ENCODE data around the gene FAM83G.
"Not testable (repeated sequence)": the region's sequence is repeated elsewhere in the genome, so short reads cannot be mapped to it uniquely, and the experiment has no call there.

Gene FAM83G

GRCh38 chr17:18960803-18961511 is 43.6 kb downstream of the FAM83G start:
- Histone ChIP-seq H3K27ac (ENCODE audit: low read depth, low read length) (no peak overlapping the region), H3K36me3 (ENCODE audit: insufficient read depth, low read length) (no peaks in the 10 kb centered on the region), H3K4me1 (ENCODE audit: insufficient read depth, low read length) (peaks cover 12% of the 10 kb centered on the region), H3K9ac (ENCODE audit: low read length) (no peak overlapping the region), H3K4me3 (ENCODE audit: low read depth in 1 of 2, low read length in 2 of 2) (no peak overlapping the region), H3K27me3 (ENCODE audit: control insufficient read depth in 1 of 2, insufficient read depth in 2 of 2, low read length in 2 of 2) (no peaks in the 10 kb centered on the region), H3K9me3 (ENCODE audit: low read length) (no peaks in the 10 kb centered on the region)

GRCh38 chr17:18960241-18960665 is 44.3 kb downstream of the FAM83G start:
- no peaks in the 10 kb centered on the region for H3K9me3 ChIP-seq (ENCODE audit: low read length)
- no peak overlapping the region for H3K27ac ChIP-seq (ENCODE audit: low read depth, low read length)
- no peaks in the 10 kb centered on the region for H3K36me3 ChIP-seq (ENCODE audit: insufficient read depth, low read length)
- H3K4me3 ChIP-seq (ENCODE audit: low read depth in 1 of 2, low read length in 2 of 2): no peak overlapping the region
- no peak overlapping the region for H3K9ac ChIP-seq (ENCODE audit: low read length)
- H3K4me1 ChIP-seq (ENCODE audit: insufficient read depth, low read length): peaks cover 12% of the 10 kb centered on the region
- no peaks in the 10 kb centered on the region for H3K27me3 ChIP-seq (ENCODE audit: control insufficient read depth in 1 of 2, insufficient read depth in 2 of 2, low read length in 2 of 2)

- Histone ChIP-seq H3K9me3 (ENCODE audit: low read length) (no peaks in the 10 kb centered on the region), H3K4me1 (ENCODE audit: insufficient read depth, low read length) (peaks cover 12% of the 10 kb centered on the region), H3K36me3 (ENCODE audit: insufficient read depth, low read length) (no peaks in the 10 kb centered on the region), H3K27me3 (ENCODE audit: control insufficient read depth in 1 of 2, insufficient read depth in 2 of 2, low read length in 2 of 2) (no peaks in the 10 kb centered on the region), H3K4me3 (ENCODE audit: low read depth in 1 of 2, low read length in 2 of 2) (no peak overlapping the region), H3K27ac (ENCODE audit: low read depth, low read length) (no peak overlapping the region), H3K9ac (ENCODE audit: low read length) (no peak overlapping the region)
Observed at GRCh38 chr17:18959845-18960240, 44.7 kb downstream of the FAM83G start.

GRCh38 chr17:18959071-18959844 is 45.3 kb downstream of the FAM83G start:
- H3K27me3 ChIP-seq (ENCODE audit: control insufficient read depth in 1 of 2, insufficient read depth in 2 of 2, low read length in 2 of 2): no peaks in the 10 kb centered on the region
- no peak overlapping the region for H3K4me3 ChIP-seq (ENCODE audit: low read depth in 1 of 2, low read length in 2 of 2)
- H3K9ac ChIP-seq (ENCODE audit: low read length): no peak overlapping the region
- no peak overlapping the region for H3K27ac ChIP-seq (ENCODE audit: low read depth, low read length)
- no peaks in the 10 kb centered on the region for H3K9me3 ChIP-seq (ENCODE audit: low read length)
- H3K36me3 ChIP-seq (ENCODE audit: insufficient read depth, low read length): no peaks in the 10 kb centered on the region
- peaks cover 12% of the 10 kb centered on the region for H3K4me1 ChIP-seq (ENCODE audit: insufficient read depth, low read length)

- no peaks in the 10 kb centered on the region for H3K27me3 ChIP-seq (ENCODE audit: control insufficient read depth in 1 of 2, insufficient read depth in 2 of 2, low read length in 2 of 2)
- no peak overlapping the region for H3K27ac ChIP-seq (ENCODE audit: low read depth, low read length)
- no peak overlapping the region for H3K4me3 ChIP-seq (ENCODE audit: low read depth in 1 of 2, low read length in 2 of 2)
- H3K9ac ChIP-seq (ENCODE audit: low read length): no peak overlapping the region
- H3K4me1 ChIP-seq (ENCODE audit: insufficient read depth, low read length): peaks cover 12% of the 10 kb centered on the region
- H3K9me3 ChIP-seq (ENCODE audit: low read length): no peaks in the 10 kb centered on the region
- no peaks in the 10 kb centered on the region for H3K36me3 ChIP-seq (ENCODE audit: insufficient read depth, low read length)
Observed at GRCh38 chr17:18958611-18959010, 46.0 kb downstream of the FAM83G start.

- no peaks in the 10 kb centered on the region for H3K9me3 ChIP-seq (ENCODE audit: low read length)
- no peak overlapping the region for H3K9ac ChIP-seq (ENCODE audit: low read length)
- peaks cover 12% of the 10 kb centered on the region for H3K4me1 ChIP-seq (ENCODE audit: insufficient read depth, low read length)
- H3K36me3 ChIP-seq (ENCODE audit: insufficient read depth, low read length): no peaks in the 10 kb centered on the region
- H3K27ac ChIP-seq (ENCODE audit: low read depth, low read length): no peak overlapping the region
- no peak overlapping the region for H3K4me3 ChIP-seq (ENCODE audit: low read depth in 1 of 2, low read length in 2 of 2)
- no peaks in the 10 kb centered on the region for H3K27me3 ChIP-seq (ENCODE audit: control insufficient read depth in 1 of 2, insufficient read depth in 2 of 2, low read length in 2 of 2)
Observed at GRCh38 chr17:18957831-18958230, 46.7 kb downstream of the FAM83G start.

GRCh38 chr17:18956581-18956980 is 48.0 kb downstream of the FAM83G start:
- H3K4me1 ChIP-seq (ENCODE audit: insufficient read depth, low read length): peaks cover 6% of the 10 kb centered on the region
- H3K27me3 ChIP-seq (ENCODE audit: control insufficient read depth in 1 of 2, insufficient read depth in 2 of 2, low read length in 2 of 2): no peaks in the 10 kb centered on the region
- H3K27ac ChIP-seq (ENCODE audit: low read depth, low read length): no peak overlapping the region
- H3K36me3 ChIP-seq (ENCODE audit: insufficient read depth, low read length): no peaks in the 10 kb centered on the region
- no peaks in the 10 kb centered on the region for H3K9me3 ChIP-seq (ENCODE audit: low read length)
- H3K9ac ChIP-seq (ENCODE audit: low read length): no peak overlapping the region
- H3K4me3 ChIP-seq (ENCODE audit: low read depth in 1 of 2, low read length in 2 of 2): no peak overlapping the region

- H3K4me3 ChIP-seq (ENCODE audit: low read depth in 1 of 2, low read length in 2 of 2); H3K27ac ChIP-seq (ENCODE audit: low read depth, low read length); H3K27me3 ChIP-seq (ENCODE audit: control insufficient read depth in 1 of 2, insufficient read depth in 2 of 2, low read length in 2 of 2); H3K9me3 ChIP-seq (ENCODE audit: low read length); H3K36me3 ChIP-seq (ENCODE audit: insufficient read depth, low read length); H3K4me1 ChIP-seq (ENCODE audit: insufficient read depth, low read length); H3K9ac ChIP-seq (ENCODE audit: low read length): not testable (repeated sequence)
Observed at GRCh38 chr17:18956021-18956420, 48.5 kb downstream of the FAM83G start.

- no peaks in the 10 kb centered on the region for H3K27me3 ChIP-seq (ENCODE audit: control insufficient read depth in 1 of 2, insufficient read depth in 2 of 2, low read length in 2 of 2)
- H3K4me1 ChIP-seq (ENCODE audit: insufficient read depth, low read length): no peaks in the 10 kb centered on the region
- H3K9me3 ChIP-seq (ENCODE audit: low read length): no peaks in the 10 kb centered on the region
- H3K9ac ChIP-seq (ENCODE audit: low read length): no peak overlapping the region
- no peak overlapping the region for H3K4me3 ChIP-seq (ENCODE audit: low read depth in 1 of 2, low read length in 2 of 2)
- H3K36me3 ChIP-seq (ENCODE audit: insufficient read depth, low read length): no peaks in the 10 kb centered on the region
- no peak overlapping the region for H3K27ac ChIP-seq (ENCODE audit: low read depth, low read length)
Observed at GRCh38 chr17:18955009-18955408, 49.6 kb downstream of the FAM83G start.

GRCh38 chr17:18954321-18954720 is 50.2 kb downstream of the FAM83G start:
- H3K4me3 ChIP-seq (ENCODE audit: low read depth in 1 of 2, low read length in 2 of 2): no peak overlapping the region
- H3K27me3 ChIP-seq (ENCODE audit: control insufficient read depth in 1 of 2, insufficient read depth in 2 of 2, low read length in 2 of 2): no peaks in the 10 kb centered on the region
- H3K27ac ChIP-seq (ENCODE audit: low read depth, low read length): no peak overlapping the region
- H3K9me3 ChIP-seq (ENCODE audit: low read length): no peaks in the 10 kb centered on the region
- H3K9ac ChIP-seq (ENCODE audit: low read length): no peak overlapping the region
- H3K36me3 ChIP-seq (ENCODE audit: insufficient read depth, low read length): no peaks in the 10 kb centered on the region
- H3K4me1 ChIP-seq (ENCODE audit: insufficient read depth, low read length): no peaks in the 10 kb centered on the region

GRCh38 chr17:18953231-18953728 is 51.3 kb downstream of the FAM83G start:
- no peak overlapping the region for H3K9ac ChIP-seq (ENCODE audit: low read length)
- H3K27me3 ChIP-seq (ENCODE audit: control insufficient read depth in 1 of 2, insufficient read depth in 2 of 2, low read length in 2 of 2): no peaks in the 10 kb centered on the region
- no peaks in the 10 kb centered on the region for H3K36me3 ChIP-seq (ENCODE audit: insufficient read depth, low read length)
- no peaks in the 10 kb centered on the region for H3K9me3 ChIP-seq (ENCODE audit: low read length)
- no peaks in the 10 kb centered on the region for H3K4me1 ChIP-seq (ENCODE audit: insufficient read depth, low read length)
- H3K27ac ChIP-seq (ENCODE audit: low read depth, low read length): no peak overlapping the region
- no peak overlapping the region for H3K4me3 ChIP-seq (ENCODE audit: low read depth in 1 of 2, low read length in 2 of 2)

Measured in muscle layer of colon (tissue), 2 donors.